SK-N-SH treated with all-trans-retinoic acid at 6 μM for 48 hours (cell line): ENCODE data around the gene SLC35E3.

Experiments
- GLIS3 ChIP-seq: fragments of 250-450 bp; sonication (Bioruptor Pico); IDR thresholded peaks from 2 replicates; pipeline ENCODE4 v1.5.0; 2020; ENCODE audit warnings: mild to moderate bottlenecking, moderate library complexity
- TF ChIP-seq, protein P1 (sequence below): fragments of 250-450 bp; sonication (Bioruptor Pico); IDR thresholded peaks from 2 replicates; pipeline ENCODE4 v1.5.1; 2020; ENCODE audit warnings: low read depth, mild to moderate bottlenecking, moderate library complexity
- TF ChIP-seq, protein P2 (sequence below): fragments of 250-450 bp; sonication (Bioruptor Pico); IDR thresholded peaks from 2 replicates; pipeline ENCODE4 v1.8.0; 2021; ENCODE audit warnings: low read depth, mild to moderate bottlenecking, moderate library complexity, borderline replicate concordance

DNA sequence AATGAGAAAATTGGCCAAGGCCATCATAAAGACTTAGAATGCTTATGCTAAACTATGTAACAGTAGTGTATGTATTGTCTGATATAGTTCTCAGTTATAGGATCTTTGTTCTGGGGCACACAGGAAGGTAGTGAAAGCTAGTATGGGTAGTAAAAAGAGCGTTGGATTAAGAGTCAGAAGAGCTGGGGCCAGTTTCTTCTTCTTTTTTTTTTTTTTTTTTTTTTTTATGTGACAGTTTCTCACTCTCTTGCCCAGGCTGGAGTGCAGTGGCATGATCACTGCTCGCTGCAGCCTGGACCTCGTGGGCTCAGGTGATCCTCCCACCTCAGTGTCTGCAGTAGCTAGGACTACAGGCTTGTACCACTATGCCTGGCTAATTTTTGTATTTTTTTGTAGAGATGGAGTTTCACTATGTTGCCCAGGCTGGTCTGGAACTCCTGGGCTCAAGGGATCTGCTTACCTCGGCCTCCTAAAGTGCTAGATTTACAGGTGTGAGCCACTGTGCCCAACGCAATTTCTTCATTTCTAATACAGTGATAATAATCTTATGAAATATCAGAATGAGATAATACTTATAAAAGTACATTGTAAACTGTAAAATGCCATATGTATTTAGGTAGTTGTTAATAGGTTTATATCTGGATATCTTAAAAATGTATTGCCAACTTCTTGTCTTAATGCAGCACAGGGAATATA lies 69.4 kb downstream of the SLC35E3 start:
- TF ChIP-seq, protein P1, sequence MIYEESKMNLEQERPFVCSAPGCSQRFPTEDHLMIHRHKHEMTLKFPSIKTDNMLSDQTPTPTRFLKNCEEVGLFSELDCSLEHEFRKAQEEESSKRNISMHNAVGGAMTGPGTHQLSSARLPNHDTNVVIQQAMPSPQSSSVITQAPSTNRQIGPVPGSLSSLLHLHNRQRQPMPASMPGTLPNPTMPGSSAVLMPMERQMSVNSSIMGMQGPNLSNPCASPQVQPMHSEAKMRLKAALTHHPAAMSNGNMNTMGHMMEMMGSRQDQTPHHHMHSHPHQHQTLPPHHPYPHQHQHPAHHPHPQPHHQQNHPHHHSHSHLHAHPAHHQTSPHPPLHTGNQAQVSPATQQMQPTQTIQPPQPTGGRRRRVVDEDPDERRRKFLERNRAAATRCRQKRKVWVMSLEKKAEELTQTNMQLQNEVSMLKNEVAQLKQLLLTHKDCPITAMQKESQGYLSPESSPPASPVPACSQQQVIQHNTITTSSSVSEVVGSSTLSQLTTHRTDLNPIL (CRISPR knock-in tag): no peak
- no peak for TF ChIP-seq GLIS3 (CRISPR knock-in tag)
- TF ChIP-seq, protein P2, sequence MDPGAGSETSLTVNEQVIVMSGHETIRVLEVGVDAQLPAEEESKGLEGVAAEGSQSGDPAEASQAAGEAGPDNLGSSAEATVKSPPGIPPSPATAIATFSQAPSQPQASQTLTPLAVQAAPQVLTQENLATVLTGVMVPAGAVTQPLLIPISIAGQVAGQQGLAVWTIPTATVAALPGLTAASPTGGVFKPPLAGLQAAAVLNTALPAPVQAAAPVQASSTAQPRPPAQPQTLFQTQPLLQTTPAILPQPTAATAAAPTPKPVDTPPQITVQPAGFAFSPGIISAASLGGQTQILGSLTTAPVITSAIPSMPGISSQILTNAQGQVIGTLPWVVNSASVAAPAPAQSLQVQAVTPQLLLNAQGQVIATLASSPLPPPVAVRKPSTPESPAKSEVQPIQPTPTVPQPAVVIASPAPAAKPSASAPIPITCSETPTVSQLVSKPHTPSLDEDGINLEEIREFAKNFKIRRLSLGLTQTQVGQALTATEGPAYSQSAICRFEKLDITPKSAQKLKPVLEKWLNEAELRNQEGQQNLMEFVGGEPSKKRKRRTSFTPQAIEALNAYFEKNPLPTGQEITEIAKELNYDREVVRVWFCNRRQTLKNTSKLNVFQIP: no peak
